GM06990 (cell line): ENCODE measurements around the gene CEP85.
A peak's percentile ranks its signal among the peaks of the same experiment; 100 is the strongest.
"Not testable (repeated sequence)": the region's sequence is repeated elsewhere in the genome, so short reads cannot be mapped to it uniquely, and the experiment has no call there.

Experiments
- DNase-seq: peaks from one replicate; pipeline ENCODE4 v3.0.0-alpha.2; 2011; ENCODE audit not compliant: insufficient read length; ENCODE audit errors: extremely low read depth
- H3K27me3 ChIP-seq: replicated peaks from 2 replicates; pipeline ENCODE4 v1.6.0; 2011; ENCODE audit warnings: low read length; ENCODE audit not compliant: control insufficient read depth, insufficient read depth
- H3K36me3 ChIP-seq: 2 replicates; pipeline ENCODE4 v1.5.1; 2011; ENCODE audit warnings: low read length; ENCODE audit not compliant: control insufficient read depth, insufficient read depth
- H3K4me3 ChIP-seq: replicated peaks from 2 replicates; pipeline ENCODE4 v1.5.1; 2011; ENCODE audit warnings: low read depth, mild to moderate bottlenecking, control low read depth, low read length
- TF ChIP-seq, protein P1 (sequence below): IDR thresholded peaks from 2 replicates; pipeline ENCODE4 v1.5.1; 2011; ENCODE audit warnings: low read length, control low read depth, mild to moderate bottlenecking, inconsistent platforms; ENCODE audit not compliant: insufficient read depth, poor library complexity, severe bottlenecking

The CEP85 gene

DNA sequence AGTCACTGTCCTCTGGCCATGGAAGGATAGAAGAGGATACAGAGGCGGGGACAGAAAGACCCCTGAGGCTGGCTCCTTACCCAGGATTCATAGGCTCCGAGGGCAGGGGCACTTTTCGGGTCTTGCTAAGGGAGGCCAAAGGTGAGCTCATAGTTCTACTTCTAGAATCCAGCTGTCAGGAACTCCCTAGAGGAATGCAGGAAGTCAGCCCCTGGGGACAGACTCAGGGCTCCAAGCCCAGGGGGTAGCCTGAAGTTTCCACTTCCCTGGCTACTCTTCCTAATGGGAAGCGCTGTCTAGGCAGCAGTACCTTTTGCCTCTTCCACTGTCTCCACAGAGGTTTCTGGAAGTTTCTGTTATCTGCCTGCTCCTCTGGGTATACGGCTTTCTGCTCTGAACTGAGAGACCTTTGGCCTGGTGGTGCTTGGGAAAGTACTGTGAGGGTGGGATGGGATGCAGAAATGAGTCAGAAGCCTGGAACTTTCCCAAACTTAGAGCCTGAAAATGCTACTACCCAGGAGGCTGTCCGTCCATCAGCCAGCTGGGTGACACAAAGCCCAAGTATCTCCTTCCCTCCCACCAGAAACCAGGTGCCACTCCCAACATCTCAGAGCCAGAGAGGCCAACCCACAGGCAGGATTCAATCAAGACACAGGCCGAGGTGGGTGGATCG, 68.9 kb downstream of the CEP85 start:
- no peak for DNase-seq
- Histone ChIP-seq H3K27me3 (no peaks in the 10 kb centered on the region), H3K36me3 (no peaks in the 10 kb centered on the region), H3K4me3 (no peak overlapping the region)
- TF ChIP-seq, protein P1, sequence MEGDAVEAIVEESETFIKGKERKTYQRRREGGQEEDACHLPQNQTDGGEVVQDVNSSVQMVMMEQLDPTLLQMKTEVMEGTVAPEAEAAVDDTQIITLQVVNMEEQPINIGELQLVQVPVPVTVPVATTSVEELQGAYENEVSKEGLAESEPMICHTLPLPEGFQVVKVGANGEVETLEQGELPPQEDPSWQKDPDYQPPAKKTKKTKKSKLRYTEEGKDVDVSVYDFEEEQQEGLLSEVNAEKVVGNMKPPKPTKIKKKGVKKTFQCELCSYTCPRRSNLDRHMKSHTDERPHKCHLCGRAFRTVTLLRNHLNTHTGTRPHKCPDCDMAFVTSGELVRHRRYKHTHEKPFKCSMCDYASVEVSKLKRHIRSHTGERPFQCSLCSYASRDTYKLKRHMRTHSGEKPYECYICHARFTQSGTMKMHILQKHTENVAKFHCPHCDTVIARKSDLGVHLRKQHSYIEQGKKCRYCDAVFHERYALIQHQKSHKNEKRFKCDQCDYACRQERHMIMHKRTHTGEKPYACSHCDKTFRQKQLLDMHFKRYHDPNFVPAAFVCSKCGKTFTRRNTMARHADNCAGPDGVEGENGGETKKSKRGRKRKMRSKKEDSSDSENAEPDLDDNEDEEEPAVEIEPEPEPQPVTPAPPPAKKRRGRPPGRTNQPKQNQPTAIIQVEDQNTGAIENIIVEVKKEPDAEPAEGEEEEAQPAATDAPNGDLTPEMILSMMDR = no peak

DNA sequence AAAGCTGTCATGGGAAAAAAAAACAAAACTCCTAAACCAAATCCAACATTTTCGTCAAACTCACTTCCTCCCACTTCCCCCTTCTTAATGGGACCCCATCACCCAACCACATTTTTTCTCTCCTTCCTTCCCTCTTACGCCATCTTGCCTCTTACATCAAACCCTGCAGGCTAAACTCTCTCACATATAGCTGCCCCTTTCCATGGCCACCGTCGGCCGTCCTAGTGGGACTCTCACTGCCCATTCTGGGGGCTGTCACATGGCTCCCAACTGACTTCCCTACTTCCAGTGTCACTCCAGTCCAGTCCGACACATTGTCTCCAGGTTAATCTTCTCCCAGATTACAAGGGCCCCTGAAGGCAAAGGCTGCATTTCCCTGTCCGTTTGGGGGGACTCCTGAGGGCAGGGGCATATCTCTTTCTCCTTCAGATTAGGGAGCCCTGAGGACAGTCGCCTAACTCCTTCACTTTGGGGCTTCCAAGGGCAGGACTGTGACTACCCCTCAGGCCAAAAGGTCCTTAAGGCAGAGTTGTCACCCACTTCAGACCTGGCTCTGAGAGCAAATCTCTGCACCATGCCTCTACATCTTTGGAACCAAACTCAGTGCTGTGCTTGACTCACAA, 71.8 kb downstream of the CEP85 start:
- DNase-seq = no peak
- no peaks in the 10 kb centered on the region for H3K27me3 ChIP-seq

DNA sequence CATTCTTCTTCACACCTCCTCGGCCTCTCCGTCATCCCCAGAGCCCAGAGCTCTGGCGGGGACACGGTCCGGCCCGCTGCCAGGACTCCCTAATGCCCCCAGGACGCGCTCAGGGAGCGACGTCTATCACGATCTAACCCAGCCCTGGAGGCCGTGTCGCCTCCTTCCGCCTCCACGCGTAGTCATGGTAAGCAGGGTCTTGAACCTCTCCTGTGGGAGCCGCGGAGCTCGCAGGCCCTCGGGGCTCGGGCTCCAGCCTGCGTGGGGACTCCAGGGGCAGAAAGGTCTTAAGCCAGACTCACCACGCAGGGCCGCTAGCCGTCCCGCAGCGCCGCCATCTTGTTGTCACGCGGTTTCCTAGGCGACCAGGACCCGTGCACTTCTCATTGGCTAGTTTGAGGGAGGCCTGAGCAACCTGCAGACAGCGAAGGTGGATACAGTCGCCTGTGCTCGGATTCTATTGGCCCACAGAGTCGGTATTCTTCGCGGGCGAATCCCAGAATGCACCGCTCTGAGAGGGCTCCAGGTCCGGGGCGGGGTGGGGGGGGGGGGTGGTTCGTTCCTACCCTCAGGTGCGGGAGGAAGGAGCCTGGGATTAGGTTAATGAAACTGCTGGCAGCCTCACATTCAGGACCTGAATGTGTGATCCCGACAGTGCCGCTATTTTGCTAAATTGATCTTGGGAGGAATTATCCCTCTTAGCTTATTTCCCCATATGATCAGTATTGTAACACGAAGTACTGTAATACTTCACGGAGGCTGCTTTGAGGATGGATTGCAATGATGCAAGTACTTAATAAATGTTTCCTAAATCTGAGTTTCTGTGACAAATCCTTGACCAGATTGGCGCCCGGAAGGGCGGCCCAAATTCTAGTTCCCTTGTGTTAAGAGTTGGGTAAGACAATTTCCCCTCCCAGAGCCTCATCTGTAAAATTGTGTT, 72.6 kb downstream of the CEP85 start, which contains the start of gene UBXN11:
TSS of gene UBXN11 (minus strand) at position 347 of the 940 bp plus-strand sequence. CDS start 3,753 bp downstream, outside the sequence.
- TF ChIP-seq, protein P1 = no peak
- Histone ChIP-seq H3K27me3 (no peaks in the 10 kb centered on the region), H3K36me3 (no peaks in the 10 kb centered on the region), H3K4me3 (peak within 1 kb of the TSS; percentile 90)
- peak; percentile 87 for DNase-seq

More for the DNA sequence above, 71.8 kb downstream of the CEP85 start:
- TF ChIP-seq, protein P1 = no peak
- peak overlapping the region; percentile 90 for H3K4me3 ChIP-seq
- H3K36me3 ChIP-seq = no peaks in the 10 kb centered on the region

DNA sequence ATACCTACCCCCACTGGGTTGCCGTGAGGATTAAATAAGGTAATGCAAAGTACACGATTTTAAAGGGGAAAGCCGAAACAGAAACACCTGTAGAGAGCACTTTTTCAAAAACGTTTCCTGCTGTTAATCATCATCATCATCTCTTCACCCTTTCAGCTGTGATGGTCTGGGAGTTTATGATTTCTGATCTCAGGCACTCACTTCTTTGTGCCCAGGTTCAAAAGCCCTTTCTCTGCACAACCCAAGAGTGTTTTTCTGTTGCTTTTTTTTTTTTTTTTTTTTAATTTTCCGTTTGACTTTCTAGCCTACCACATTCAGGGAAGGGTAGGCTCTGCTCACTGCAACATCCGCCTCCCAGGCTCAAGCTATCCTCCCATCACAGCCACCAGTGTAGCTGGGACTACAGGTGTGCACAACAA, 73.4 kb downstream of the CEP85 start:
- TF ChIP-seq, protein P1 = no peak
- no peaks in the 10 kb centered on the region for H3K27me3 ChIP-seq
- H3K4me3 ChIP-seq = no peak overlapping the region
- H3K36me3 ChIP-seq = no peaks in the 10 kb centered on the region
- no peak for DNase-seq

DNA sequence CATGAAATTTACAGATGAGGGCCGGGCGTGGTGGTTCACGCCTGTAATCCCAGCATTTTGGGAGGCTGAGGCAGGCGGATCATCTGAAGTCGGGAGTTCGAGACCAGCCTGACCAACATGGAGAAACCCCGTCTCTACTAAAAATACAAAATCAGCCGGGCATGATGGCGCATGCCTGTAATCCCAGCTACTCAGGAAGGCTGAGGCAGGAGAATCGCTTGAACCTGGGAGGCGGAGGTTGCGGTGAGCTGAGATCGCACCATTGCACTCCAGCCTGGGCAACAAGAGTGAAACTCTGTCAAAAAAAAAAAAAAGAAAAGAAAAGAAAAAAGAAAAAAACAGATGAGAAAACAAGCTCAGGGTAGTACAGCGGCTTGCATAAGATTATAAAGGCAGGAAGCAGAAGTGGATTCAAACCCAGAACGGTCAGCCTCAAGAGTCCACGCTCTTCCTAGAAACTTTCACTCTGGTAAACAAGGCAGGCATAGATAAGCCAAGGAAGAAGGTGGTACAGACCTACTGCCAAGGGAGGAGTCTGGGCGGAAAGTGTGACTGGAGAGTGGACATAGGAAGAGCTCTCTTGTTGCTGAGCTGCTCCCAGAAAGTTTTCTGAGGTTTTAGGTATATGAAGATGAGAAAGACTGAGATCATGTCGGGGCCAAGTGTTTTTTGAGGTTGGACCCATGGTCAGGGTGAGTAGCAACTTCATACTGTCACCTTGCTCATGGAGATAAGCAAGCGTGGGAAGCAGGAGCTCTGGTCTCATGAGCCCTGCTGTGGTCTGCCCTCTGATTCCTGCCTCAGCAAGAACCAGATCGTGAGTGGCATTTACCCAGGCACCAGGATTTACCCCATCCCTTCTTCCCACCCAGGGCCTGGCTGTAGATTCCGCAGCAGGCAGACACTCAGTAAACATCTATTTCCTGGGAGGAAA, 74.2 kb downstream of the CEP85 start:
- DNase-seq, H3K4me3 ChIP-seq: not testable (repeated sequence)

More for the DNA sequence above, 74.2 kb downstream of the CEP85 start:
- not testable (repeated sequence) for H3K36me3 ChIP-seq, H3K27me3 ChIP-seq
